H1 (cell line): ENCODE measurements around the gene NUMB. TPM values are rescaled to one million over a fixed set of nuclear protein-coding genes. Genes with fewer than 3 reads are reported as not detected.

Experiments
- ASH2L ChIP-seq: fragments of 200-600, 300-600 bp; sonication (generic); IDR thresholded peaks from one replicate; pipeline ENCODE4 v1.7.1; 2017; ENCODE audit warnings: low read length
- CHD1 ChIP-seq: IDR thresholded peaks from 2 replicates; pipeline ENCODE4 v1.6.1; 2012; ENCODE audit warnings: low read depth, low read length, improper control_type of control experiment
- JUN ChIP-seq: IDR thresholded peaks from 2 replicates; pipeline ENCODE4 v1.6.1; 2011; ENCODE audit warnings: low read depth, mild to moderate bottlenecking, improper control_type of control experiment, low read length
- SP2 ChIP-seq: IDR thresholded peaks from 2 replicates; pipeline ENCODE4 v1.6.1; 2012; ENCODE audit warnings: mild to moderate bottlenecking, low read length, inconsistent platforms
- YY1 ChIP-seq: IDR thresholded peaks from 2 replicates; pipeline ENCODE4 v1.6.1; 2011; ENCODE audit warnings: low read depth, mild to moderate bottlenecking, low read length
- ZNF274 ChIP-seq: IDR thresholded peaks from 2 replicates; pipeline ENCODE4 v1.7.0; 2012; ENCODE audit warnings: low read length, borderline replicate concordance; ENCODE audit errors: extremely low read depth
- polyA plus RNA-seq, 7 experiments: library from polyadenylated mRNA; depleted of rRNA in 3 of 7; stranded (reverse) in 5 of 7; unstranded in 2 of 7; fragments of >200 nt in 5 of 7; fragments of 200-250 nt in 2 of 7; gene quantifications; 1 replicate in 5 of 7; 2 replicates in 1 of 7; 4 replicates in 1 of 7; pipeline versions ENCODE4 v1.2.1 to v1.2.3, GENCODE V29; 2011 to 2013; ENCODE audit warnings: missing spikeins in 2 of 7, mixed read lengths in 2 of 7
- total RNA-seq: library from RNA; stranded (reverse); fragmentation: NEBNext Ultra II Directional; extraction: Animal tissue kit (Norgen Biotek cat#: 25700); gene quantifications from 2 replicates; pipeline ENCODE4 v1.2.1, GENCODE V29; 2021
- TF ChIP-seq, protein P1 (sequence below): fragments of 300-600 bp; sonication (generic); IDR thresholded peaks from 2 replicates; pipeline ENCODE4 v1.7.1; 2012; ENCODE audit warnings: low read length, moderate library complexity, mild to moderate bottlenecking, inconsistent platforms; ENCODE audit not compliant: insufficient replicate concordance
- TF ChIP-seq, protein P2 (sequence below): IDR thresholded peaks from 2 replicates; pipeline ENCODE4 v1.6.1; 2011; ENCODE audit warnings: low read length, improper control_type of control experiment

Gene NUMB
- total and polyA plus RNA-seq, 2 of the 8 experiments (the other 6 are each of a cell fraction or from before 2014, with no cell fraction given), result 54.3 to 78.1 TPM

DNA sequence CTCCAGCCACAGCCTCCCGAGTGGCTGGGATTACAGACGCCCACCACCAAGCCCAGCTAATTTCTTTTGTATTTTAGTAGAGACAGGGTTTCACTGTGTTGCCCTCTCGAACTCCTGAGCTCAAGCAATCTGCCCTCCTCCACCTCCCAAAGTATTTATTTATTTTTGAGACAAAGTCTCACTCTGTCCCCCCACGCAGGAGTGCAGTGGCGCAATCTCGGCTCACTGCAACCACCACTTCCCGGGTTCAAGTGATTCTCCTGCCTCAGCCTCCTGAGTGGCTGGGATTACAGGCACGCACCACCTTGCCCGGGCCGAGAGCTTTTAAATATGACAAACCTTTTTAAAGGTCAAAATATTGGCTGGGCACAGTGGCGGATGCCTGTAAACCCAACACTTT, 14.6 kb downstream of the NUMB start (continued):
- TF ChIP-seq, protein P1, sequence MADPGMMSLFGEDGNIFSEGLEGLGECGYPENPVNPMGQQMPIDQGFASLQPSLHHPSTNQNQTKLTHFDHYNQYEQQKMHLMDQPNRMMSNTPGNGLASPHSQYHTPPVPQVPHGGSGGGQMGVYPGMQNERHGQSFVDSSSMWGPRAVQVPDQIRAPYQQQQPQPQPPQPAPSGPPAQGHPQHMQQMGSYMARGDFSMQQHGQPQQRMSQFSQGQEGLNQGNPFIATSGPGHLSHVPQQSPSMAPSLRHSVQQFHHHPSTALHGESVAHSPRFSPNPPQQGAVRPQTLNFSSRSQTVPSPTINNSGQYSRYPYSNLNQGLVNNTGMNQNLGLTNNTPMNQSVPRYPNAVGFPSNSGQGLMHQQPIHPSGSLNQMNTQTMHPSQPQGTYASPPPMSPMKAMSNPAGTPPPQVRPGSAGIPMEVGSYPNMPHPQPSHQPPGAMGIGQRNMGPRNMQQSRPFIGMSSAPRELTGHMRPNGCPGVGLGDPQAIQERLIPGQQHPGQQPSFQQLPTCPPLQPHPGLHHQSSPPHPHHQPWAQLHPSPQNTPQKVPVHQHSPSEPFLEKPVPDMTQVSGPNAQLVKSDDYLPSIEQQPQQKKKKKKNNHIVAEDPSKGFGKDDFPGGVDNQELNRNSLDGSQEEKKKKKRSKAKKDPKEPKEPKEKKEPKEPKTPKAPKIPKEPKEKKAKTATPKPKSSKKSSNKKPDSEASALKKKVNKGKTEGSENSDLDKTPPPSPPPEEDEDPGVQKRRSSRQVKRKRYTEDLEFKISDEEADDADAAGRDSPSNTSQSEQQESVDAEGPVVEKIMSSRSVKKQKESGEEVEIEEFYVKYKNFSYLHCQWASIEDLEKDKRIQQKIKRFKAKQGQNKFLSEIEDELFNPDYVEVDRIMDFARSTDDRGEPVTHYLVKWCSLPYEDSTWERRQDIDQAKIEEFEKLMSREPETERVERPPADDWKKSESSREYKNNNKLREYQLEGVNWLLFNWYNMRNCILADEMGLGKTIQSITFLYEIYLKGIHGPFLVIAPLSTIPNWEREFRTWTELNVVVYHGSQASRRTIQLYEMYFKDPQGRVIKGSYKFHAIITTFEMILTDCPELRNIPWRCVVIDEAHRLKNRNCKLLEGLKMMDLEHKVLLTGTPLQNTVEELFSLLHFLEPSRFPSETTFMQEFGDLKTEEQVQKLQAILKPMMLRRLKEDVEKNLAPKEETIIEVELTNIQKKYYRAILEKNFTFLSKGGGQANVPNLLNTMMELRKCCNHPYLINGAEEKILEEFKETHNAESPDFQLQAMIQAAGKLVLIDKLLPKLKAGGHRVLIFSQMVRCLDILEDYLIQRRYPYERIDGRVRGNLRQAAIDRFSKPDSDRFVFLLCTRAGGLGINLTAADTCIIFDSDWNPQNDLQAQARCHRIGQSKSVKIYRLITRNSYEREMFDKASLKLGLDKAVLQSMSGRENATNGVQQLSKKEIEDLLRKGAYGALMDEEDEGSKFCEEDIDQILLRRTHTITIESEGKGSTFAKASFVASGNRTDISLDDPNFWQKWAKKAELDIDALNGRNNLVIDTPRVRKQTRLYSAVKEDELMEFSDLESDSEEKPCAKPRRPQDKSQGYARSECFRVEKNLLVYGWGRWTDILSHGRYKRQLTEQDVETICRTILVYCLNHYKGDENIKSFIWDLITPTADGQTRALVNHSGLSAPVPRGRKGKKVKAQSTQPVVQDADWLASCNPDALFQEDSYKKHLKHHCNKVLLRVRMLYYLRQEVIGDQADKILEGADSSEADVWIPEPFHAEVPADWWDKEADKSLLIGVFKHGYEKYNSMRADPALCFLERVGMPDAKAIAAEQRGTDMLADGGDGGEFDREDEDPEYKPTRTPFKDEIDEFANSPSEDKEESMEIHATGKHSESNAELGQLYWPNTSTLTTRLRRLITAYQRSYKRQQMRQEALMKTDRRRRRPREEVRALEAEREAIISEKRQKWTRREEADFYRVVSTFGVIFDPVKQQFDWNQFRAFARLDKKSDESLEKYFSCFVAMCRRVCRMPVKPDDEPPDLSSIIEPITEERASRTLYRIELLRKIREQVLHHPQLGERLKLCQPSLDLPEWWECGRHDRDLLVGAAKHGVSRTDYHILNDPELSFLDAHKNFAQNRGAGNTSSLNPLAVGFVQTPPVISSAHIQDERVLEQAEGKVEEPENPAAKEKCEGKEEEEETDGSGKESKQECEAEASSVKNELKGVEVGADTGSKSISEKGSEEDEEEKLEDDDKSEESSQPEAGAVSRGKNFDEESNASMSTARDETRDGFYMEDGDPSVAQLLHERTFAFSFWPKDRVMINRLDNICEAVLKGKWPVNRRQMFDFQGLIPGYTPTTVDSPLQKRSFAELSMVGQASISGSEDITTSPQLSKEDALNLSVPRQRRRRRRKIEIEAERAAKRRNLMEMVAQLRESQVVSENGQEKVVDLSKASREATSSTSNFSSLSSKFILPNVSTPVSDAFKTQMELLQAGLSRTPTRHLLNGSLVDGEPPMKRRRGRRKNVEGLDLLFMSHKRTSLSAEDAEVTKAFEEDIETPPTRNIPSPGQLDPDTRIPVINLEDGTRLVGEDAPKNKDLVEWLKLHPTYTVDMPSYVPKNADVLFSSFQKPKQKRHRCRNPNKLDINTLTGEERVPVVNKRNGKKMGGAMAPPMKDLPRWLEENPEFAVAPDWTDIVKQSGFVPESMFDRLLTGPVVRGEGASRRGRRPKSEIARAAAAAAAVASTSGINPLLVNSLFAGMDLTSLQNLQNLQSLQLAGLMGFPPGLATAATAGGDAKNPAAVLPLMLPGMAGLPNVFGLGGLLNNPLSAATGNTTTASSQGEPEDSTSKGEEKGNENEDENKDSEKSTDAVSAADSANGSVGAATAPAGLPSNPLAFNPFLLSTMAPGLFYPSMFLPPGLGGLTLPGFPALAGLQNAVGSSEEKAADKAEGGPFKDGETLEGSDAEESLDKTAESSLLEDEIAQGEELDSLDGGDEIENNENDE, result no peak
- TF ChIP-seq, protein P2, sequence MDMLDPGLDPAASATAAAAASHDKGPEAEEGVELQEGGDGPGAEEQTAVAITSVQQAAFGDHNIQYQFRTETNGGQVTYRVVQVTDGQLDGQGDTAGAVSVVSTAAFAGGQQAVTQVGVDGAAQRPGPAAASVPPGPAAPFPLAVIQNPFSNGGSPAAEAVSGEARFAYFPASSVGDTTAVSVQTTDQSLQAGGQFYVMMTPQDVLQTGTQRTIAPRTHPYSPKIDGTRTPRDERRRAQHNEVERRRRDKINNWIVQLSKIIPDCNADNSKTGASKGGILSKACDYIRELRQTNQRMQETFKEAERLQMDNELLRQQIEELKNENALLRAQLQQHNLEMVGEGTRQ, result no peak
- TF ChIP-seq ZNF274, result no peak
- TF ChIP-seq SP2, result no peak
- no peak for TF ChIP-seq JUN
- TF ChIP-seq ASH2L, result no peak
- no peak for TF ChIP-seq CHD1
- no peak for TF ChIP-seq YY1
- TF ChIP-seq, all 59 proteins: peak for 0
